C4-2B (cell line): Measurements from ENCODE around the gene PCDH9.

Experiments used
- ZFX ChIP-seq: fragments of 450-650 bp; IDR thresholded peaks from 2 replicates; pipeline ENCODE4 v1.6.1; 2017
- TF ChIP-seq, protein P1 (sequence below): fragments of 450-650 bp; conservative IDR thresholded peaks from 2 replicates; pipeline ENCODE4 v1.5.1; 2017; ENCODE audit warnings: mild to moderate bottlenecking

DNA sequence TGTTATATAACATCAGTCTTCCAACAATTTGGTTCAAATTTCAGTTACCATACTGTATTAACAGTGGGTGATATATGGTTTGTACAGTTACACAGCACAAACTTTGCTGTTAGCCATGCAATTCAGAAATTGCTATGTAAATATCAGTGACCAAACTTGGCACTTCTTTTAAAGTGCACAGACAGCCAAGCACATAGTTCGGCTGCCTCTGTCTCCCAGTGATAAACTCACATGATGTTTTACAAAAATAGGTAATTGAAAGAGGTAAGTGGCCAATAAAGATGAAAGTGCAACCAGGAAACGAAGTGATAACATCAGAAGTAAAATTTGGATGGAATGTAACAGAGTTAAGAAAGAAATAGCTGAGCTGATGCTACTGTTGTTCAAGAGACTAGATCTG is 143.9 kb downstream of the PCDH9 start:
- TF ChIP-seq, protein P1, sequence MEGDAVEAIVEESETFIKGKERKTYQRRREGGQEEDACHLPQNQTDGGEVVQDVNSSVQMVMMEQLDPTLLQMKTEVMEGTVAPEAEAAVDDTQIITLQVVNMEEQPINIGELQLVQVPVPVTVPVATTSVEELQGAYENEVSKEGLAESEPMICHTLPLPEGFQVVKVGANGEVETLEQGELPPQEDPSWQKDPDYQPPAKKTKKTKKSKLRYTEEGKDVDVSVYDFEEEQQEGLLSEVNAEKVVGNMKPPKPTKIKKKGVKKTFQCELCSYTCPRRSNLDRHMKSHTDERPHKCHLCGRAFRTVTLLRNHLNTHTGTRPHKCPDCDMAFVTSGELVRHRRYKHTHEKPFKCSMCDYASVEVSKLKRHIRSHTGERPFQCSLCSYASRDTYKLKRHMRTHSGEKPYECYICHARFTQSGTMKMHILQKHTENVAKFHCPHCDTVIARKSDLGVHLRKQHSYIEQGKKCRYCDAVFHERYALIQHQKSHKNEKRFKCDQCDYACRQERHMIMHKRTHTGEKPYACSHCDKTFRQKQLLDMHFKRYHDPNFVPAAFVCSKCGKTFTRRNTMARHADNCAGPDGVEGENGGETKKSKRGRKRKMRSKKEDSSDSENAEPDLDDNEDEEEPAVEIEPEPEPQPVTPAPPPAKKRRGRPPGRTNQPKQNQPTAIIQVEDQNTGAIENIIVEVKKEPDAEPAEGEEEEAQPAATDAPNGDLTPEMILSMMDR: no peak
- no peak for TF ChIP-seq ZFX
